GM10266 (cell line): ENCODE data around the gene GABRB2.
"Not testable (repeated sequence)": the region's sequence is repeated elsewhere in the genome, so short reads cannot be mapped to it uniquely, and the experiment has no call there.

ENCODE experiments used
- DNase-seq: peaks from one replicate; pipeline ENCODE4 v3.0.0; 2012; ENCODE audit errors: extremely low spot score
- TF ChIP-seq, protein P1 (sequence below): IDR thresholded peaks from 2 replicates; pipeline ENCODE4 v1.5.1; 2012; ENCODE audit warnings: mild to moderate bottlenecking, low read depth; ENCODE audit not compliant: control insufficient read depth, insufficient read depth; ENCODE audit errors: missing control alignments

GABRB2 gene

GRCh38 chr5:161311146-161311708, 235.3 kb downstream of the GABRB2 start:
- TF ChIP-seq, protein P1, sequence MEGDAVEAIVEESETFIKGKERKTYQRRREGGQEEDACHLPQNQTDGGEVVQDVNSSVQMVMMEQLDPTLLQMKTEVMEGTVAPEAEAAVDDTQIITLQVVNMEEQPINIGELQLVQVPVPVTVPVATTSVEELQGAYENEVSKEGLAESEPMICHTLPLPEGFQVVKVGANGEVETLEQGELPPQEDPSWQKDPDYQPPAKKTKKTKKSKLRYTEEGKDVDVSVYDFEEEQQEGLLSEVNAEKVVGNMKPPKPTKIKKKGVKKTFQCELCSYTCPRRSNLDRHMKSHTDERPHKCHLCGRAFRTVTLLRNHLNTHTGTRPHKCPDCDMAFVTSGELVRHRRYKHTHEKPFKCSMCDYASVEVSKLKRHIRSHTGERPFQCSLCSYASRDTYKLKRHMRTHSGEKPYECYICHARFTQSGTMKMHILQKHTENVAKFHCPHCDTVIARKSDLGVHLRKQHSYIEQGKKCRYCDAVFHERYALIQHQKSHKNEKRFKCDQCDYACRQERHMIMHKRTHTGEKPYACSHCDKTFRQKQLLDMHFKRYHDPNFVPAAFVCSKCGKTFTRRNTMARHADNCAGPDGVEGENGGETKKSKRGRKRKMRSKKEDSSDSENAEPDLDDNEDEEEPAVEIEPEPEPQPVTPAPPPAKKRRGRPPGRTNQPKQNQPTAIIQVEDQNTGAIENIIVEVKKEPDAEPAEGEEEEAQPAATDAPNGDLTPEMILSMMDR: no peak
- peak; percentile 21 for DNase-seq

DNA sequence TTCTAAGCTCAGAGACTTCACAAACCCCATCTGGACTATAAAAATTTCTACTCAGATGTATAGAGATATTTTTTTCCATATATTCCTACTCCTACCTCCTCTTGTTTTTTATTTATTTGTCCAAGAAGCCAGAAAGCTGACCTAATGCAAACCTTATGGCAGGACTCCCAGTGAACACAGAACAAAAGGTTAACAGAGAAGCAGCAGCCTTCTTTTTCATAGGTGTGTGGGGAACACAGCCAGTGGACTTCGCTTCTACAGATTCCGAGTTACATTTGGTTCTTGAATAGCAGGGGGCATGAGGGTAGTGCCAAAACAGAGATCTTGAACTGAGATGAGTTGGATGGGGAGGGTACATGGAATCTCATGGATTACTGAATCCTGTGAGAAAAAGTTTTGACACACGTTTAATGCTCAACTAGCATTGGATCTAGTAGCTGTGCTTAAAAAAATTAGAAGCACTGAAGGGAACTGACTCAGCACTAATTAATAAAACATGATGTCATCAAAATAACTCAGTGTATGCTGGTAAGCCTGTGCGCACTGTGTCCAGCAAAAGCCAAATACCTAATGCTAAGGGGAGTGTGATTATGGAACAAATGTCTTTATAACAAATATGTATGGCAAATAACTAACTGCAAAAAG, 240.1 kb downstream of the GABRB2 start:
- TF ChIP-seq, protein P1: no peak

DNA sequence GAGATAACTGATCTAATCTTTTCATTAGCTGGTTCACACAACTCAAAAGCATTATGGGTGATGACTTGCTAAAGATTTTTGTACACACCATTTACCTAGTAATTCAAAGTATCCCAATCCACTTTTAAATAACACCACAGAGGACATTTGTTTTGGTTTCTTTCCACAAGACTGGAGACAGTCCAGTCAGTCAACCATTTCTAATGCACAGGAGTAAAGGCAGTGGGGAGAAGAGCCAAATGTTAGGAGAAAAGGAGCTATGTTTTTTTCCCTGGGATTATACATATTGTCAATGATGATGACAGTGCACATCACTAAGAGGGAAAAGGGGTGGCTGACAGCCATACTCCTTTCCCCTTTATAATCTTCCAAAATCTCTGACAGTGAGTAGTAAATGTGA, 240.9 kb downstream of the GABRB2 start:
- TF ChIP-seq, protein P1: no peak
- no peak for DNase-seq

More for the DNA sequence above, 240.1 kb downstream of the GABRB2 start:
- DNase-seq: no peak

DNA sequence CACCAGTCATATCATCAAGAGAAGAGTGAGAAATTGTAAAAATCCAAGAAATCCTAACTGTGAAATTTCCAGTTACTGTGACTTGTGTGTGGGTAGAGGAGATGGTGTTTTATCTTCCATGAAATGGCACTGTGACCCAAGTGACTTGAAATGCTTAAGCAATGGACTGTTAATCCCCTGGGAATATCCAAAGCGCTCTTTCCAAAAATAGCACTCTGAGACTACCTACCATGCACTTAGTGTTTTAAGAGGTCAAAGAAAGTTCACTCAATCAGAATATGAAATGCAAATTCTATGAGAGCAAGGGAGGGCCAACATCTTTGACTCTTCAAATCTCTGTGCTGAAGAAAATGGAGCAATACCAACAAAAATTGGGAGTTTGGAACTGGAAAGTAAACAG, 244.0 kb downstream of the GABRB2 start:
- TF ChIP-seq, protein P1: no peak
- no peak for DNase-seq

GRCh38 chr5:161301586-161301985, 244.9 kb downstream of the GABRB2 start:
- TF ChIP-seq, protein P1: no peak
- no peak for DNase-seq

- DNase-seq: no peak
Measured at GRCh38 chr5:161299053-161299452, 247.5 kb downstream of the GABRB2 start.

GRCh38 chr5:161297388-161297787, 249.1 kb downstream of the GABRB2 start:
- not testable (repeated sequence) for DNase-seq

More at GRCh38 chr5:161299053-161299452, 247.5 kb downstream of the GABRB2 start:
- TF ChIP-seq, protein P1: no peak
